ENCODE measurements around the gene FXYD3.
"Not testable (repeated sequence)": the region's sequence is repeated elsewhere in the genome, so short reads cannot be mapped to it uniquely, and the experiment has no call there.

FXYD3 gene

DNA sequence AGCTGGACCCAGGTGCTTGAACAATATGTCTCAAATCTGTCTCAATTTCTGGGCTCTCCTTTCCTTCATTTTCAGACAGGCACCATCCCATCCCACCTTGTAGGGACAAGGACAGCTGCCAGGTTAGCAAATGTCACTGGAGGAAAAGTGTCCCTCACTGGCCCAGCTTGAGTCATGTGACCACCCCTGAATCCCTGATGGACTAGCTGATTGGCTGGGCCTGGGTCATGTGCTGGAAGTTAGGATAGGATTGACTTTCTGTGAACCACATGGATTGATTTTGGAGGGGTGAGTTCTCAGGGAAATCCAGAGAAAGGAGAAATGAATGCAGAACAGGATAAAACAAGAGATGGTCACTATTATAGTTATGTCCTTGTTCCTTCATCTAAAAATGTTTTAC lies 28.2 kb upstream of the FXYD3 start:
- no peak for DNase-seq

DNA sequence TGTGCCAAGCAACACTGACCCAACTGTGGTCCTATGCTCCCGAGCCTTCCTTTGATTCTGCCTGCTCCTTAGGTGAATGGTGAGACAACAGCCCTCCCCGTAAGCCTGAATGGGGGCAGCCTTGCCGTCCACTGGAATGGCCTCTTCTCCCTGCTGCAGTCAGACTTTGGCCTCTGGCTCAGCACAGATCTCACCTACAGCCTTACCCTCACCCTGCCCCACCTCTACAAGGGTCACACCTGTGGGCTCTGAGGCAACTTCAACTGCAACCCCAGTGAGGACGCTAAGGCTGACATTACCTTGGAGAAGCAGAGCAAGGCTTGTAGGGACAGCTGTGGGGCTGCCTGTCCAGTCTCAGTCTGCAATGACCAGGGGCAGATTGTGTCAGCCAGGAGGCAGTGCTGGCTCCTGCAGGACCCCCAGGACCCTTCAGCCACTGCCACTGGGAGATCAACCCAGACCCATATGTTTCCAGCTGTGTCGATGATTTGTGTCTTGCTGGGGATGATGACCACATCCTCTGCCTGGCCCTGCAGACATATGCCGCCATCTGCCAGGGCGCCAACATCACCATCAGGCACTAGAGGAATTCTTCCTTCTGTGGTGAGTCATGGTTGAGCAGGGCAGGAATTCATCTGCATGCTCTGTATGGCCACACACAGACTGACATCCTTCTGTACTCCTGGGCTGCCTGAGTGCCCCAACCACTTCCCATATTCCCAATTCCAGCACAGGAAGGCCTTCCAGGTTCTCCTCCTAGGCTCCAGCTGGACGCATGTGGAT lies 27.3 kb upstream of the FXYD3 start:
- no peak for DNase-seq

DNA sequence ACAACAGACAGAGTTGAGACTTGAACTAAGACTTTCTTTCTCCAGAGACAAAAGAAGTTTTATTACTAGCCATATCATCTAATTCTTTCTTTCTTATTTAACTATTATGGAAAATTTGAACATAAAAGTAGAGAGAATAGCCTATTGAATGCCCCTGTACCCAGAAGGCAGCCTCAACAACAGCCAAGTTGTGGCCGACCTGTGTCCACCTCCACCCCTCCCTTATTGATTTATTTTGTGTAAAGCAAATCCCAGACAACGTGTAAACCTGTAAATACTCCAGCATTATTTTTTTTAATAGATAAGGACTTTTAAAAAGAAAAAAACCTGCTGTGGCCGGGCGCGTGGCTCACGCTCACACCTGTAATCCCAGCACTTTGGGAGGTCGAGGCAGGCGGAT lies 26.1 kb upstream of the FXYD3 start:
- DNase-seq: no peak

DNA sequence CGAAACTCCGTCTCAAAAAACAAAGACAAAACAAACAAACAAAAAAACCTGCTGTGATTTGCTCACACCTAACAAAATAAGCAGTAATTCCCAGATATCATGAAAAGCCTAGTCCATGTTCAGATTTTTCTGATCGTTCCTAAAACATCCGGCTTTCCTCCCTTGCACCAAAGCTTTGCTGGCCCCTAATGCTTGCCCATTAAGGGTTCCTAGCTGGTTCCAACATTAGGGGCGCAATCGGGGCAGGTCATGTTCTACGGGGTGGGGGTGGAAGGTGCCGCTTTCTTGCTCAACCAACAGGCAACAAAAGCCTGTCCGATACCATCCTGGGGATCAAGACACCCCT lies 25.5 kb upstream of the FXYD3 start:
- DNase-seq: no peak

DNA sequence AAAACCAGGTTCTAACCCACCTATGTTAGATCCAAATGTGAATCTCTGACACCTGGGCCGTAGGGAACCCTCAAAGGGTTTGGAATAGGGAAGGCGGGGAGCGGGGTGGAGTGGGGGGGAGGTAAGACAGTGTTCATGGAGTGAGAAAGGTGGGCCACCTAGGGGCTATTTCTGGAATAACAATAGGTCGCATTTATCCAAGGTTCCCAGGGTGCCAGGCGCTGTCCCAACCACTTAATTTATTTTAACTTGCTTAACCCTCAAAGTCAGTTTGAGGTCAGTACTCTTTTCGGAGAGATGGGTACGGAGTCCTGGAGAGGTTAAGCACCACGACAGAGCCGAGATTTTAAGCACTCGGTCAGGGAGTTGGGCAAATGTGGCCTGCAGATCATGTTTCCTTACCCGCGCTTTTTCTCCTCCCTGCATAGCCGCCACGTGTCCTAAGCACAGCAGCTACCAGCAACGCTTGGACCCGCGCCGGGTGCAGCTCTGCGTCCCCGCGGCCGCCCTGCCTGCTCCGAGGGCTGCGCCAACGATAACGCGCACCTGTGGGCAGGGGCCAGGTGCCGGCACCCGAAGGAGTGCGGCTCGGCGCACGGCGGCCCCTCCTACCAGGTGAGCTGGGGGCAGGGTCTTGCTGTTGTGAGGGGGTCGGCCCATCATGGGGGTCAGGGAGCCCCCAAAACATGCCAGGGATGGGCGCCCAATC lies 25.0 kb upstream of the FXYD3 start:
- peak; percentile 63 for DNase-seq

DNA sequence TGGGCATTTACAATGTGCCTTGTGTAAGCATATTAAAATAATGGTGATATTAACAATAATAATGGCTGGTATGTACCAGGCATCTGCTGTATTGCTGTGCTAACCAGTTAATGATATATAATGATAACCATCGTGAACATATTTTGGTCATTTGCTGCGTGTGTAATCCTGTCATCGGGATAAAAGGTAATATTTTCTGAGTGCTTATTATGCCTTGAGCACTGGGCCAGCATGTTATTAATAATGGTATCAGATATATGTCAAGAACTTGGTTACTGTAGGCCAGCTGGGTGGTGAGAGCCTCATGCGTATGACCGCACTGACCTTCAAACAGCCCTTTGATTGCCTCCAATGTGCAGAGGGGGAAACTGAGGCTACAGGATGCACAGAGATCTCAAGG lies 22.2 kb upstream of the FXYD3 start:
- no peak for DNase-seq

DNA sequence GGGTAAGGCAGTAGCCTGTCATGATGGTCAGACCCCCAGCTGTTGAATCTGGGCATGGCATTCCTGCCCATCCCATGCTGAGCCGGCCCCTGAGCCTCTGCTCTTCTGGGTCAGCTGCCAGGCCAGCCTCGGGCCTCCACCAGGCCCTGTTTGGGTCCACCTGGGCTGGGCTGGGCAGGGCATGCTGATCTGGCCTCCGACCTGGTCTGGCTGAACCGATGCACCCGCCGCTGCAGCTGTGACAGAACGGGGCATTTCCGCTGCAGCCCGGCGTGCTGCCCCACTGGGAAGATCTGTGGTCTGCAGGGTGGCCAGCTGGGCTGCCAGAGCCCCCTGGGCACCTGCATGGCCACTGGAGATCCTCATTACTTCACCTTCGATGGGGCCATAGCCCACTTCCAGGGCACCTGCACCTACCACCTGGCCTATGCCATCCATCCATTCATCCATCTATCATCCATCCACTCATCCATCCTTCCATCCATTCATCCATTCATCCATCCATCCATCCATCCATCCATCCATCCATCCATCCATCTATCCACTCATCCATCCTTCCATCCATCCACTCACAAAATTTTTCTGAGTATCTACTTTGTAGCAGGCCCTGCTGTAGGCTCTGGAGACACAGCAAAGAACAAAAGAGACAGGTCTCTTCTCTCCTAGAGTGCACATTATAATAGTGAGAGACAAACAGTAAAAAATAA lies 21.5 kb upstream of the FXYD3 start:
- DNase-seq: no peak

DNA sequence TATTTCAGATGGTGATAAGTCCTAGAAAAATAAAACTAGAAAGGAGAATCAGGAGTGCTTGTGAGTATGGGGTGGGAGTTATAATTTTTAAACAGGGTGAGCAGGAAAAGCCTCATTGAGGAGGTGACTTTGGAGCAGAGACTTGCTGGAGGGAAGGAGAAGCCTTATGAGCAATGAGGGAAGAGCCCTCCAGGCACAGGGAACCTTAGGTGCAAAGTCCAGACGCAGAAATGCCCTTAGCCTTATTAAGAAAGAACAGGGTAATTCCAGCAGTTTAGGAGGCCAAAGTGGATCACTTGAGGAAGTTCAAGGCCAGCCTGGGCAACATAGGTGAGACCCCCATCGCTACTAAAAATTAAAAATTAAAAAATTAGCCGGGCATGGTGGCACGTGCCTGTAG lies 21.0 kb upstream of the FXYD3 start:
- DNase-seq: no peak

DNA sequence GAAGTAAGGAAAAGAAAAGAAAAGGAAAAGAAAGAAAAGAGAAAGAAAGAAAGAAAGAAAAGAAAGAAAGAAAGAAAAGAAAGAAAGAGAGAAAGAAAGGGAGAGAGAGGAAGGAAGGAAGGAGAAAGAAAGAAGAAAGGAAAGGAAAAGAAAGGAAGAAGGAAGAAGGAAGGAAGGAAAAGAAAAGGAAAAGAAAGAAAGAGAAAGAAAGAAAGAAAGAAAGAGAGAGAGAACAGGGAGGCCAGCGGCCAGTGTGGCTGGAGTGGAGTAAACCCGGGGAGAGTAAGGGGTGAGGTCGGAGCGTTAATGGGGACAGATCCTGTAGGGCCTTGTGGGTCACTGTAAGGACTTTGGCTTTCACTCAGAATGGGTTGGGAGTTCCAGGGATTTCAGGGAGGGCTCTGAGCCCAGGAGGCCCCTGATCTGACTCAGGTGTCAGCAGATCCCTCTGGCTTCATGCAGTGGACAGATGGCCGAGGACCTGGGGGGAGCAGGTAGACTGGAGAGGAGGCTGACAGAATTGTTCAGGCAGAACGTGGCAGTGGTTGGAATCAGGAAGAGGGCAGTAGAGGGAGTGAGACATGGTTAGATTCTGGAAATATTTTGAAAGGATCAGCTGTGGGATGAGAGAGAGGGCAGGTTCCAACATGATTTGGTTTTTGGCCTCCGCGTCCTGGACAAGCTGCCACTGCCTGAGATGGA lies 19.8 kb upstream of the FXYD3 start:
- DNase-seq: no peak

DNA sequence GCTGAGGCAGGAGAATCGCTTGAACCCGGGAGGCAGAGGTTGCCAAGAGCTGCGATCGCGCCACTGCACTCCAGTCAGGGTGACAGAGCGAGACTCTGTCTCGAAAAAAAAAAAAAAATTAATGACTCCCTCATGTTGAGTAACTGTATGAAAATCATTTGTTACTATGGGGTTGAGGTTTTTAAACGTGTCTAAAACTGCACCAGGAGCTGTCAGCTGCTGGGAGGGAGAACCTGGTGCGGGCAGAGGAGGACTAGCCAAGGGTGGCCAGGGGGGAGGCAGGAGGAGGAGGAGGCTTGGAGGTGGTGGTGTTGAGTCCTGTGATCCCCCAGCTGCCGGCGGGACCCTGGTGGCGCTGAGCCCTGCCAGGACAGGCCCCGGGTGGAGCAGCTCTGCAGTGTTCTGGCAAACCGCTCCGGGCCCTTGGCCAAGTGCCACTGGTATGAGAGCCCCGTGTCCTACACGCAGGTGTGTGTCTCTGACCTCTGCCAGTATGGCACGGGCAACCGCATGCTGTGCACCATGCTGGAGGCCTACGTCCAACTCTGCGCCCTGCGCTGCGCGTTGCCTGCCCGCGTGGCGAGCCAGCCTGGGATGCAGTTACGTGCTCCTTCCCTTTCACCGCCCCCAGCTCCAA lies 17.1 kb upstream of the FXYD3 start:
- DNase-seq: no peak

DNA sequence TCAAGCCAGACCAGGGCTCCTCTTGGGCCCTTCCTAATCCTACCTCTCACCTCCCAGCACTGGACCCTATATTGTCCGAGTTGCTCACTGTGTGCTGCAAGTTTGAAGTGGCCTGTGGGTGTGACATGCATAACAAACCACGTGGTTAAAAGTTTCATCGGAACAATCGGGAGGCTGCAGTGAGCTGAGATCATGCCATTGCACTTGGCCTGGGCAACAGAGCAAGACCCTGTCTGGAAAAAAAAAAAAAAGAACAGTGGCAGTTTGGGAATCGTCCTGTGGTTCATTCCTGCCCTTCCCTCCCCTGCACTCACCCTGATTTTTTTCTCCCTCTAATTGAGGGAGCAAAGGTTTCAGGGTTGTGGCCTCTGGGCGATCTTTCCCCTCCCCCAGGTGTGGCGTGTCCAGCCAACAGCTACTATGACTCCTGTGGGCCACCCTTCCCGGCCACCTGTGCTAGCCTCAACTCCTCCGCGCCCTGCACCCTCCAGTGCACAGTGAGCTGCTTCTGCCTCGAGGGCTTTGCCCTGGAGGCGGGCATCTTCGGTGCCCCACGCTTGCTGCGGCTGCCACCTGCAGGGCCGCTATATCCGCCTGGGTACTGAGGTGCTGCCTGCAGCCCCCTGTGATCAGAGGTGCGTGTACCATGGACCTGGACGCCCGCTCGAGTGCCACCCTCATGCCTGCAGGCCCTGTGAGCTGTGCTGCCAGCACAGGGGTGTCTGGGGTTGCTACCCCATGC lies 16.3 kb upstream of the FXYD3 start:
- DNase-seq: no peak

DNA sequence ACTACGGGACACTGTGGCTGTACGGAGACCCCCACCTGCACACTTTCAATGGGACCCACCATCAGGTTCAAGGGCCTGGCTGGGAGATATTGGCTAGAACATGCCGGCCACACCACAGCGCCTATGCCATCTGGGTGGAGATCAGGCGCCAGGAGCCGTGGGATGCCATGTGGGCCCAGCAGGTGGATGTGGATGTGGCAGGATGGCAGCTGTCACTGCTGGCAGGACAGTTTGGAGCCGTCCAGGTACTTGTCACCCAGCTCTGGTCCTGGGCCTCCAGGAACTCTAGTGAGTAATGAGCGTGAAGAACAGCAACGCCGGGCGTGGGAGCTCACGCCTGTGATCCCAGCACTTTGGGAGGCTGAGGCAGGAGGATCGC lies 15.7 kb upstream of the FXYD3 start:
- DNase-seq: no peak

DNA sequence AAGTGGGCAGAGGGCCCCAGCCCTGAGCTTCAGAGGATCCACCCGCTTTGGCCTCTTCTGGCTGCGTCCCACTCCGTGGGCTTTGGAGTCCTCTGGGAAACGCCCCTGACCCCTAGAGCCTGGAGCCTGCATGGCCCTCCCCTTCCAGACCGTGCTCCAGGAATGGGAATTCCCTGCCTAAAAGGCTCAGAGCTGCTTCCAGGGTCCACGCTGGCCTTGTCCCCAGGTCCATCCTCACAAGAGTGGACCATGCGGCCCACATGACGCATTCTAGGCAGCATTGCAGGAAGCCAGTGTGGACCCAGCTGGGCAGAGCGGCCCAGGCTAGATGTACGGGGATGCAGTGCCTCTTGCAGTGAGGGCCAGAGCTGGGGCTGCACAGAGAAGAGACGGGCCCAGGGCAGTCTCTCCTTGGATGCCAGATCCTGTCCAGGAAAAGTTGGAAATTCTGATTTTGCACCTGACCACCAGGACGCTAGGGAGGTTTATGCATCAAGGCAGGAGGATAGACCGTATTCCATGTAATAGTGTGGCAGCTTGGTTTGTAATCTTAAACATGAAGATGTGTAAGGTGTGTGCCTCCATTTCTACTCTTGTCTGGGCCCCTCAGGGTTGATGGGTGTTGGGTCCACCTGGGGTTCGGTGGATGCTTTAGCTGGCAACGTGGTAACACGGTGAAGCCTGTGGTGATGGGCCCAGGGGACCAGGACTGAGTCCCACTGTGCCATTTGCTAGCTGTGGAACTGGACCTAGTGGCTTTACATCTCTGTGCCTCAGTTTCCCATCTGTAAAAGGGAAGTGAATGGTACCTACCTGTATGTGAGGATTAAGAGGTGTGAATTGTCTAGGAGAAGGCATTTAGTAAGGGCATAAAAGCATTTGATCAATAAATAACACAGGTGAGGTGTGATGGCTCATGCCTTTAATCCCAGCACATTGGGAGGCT lies 14.8 kb upstream of the FXYD3 start:
- no peak for DNase-seq

DNA sequence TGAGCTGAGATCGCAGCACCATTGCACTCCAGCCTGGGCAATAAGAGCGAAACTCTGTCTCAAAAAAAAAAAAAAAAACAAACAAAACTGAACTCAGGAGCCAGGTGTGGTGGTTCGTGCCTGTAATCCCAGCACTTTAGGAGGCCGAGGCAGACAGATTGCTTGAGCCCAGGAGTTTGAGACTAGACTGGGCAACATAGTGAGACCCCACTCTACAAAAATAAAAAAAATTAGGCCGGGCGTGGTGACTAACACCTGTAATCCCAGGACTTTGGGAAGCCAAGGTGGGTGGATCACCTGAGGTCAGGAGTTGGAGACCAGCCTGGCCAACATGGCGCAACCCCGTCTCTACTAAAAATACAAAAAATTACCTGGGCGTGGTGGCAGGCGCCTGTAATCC lies 13.7 kb upstream of the FXYD3 start:
- DNase-seq: not testable (repeated sequence)

DNA sequence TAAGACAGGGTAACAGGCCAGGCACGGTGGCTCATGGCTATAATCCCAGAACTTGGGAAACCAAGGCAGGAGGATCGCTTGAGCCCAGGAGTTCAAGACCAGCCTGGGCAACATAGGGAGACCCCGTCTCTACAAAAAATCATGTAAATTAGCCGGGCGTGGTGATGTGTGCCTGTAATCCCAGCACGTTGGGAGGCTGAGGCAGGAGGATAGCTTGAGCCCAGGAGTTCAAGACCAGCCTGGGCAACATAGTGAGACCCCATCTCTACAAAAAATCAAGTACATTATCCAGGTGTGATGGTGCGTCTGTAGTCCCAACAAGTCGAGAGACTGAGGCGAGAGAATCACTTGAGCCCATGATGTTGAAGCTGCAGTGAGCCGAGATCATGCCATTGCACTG lies 12.0 kb upstream of the FXYD3 start:
- DNase-seq: not testable (repeated sequence)

DNA sequence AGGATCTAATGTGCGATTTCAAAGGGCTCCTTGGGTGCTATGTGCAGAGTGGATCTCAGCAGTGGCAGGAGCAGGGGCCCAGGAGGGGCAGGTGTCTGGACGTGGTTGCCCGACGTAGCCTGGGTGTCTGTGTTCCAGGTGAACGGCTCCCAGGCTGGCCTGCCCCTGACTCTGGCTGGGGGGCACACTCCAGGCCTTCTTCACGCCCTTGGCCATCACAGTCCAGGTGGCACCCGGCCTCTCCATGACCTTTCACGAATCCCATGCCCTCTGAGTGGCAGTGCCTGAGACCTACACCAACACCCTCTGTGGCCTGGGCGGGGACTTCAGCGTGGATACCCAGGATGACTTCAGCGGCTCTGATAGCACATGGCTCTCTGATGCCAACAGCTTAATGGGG lies 11.3 kb upstream of the FXYD3 start:
- no peak for DNase-seq

DNA sequence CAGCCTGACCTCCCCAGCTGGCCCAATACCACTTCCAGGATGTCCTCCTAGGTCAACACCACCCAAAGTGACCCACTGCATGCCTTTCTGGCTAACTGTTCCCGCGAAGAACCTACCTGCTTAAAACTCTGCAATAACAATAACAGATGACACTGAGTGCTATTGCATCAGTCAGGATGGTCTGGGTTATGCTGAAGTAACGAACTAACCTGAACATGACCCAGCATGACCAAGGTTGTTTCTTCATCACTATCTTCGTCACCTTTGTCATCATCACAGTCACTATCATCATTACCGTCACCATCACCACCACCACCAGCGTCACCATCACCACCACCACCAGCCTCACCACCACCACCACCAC lies 10.6 kb upstream of the FXYD3 start:
- DNase-seq: no peak

DNA sequence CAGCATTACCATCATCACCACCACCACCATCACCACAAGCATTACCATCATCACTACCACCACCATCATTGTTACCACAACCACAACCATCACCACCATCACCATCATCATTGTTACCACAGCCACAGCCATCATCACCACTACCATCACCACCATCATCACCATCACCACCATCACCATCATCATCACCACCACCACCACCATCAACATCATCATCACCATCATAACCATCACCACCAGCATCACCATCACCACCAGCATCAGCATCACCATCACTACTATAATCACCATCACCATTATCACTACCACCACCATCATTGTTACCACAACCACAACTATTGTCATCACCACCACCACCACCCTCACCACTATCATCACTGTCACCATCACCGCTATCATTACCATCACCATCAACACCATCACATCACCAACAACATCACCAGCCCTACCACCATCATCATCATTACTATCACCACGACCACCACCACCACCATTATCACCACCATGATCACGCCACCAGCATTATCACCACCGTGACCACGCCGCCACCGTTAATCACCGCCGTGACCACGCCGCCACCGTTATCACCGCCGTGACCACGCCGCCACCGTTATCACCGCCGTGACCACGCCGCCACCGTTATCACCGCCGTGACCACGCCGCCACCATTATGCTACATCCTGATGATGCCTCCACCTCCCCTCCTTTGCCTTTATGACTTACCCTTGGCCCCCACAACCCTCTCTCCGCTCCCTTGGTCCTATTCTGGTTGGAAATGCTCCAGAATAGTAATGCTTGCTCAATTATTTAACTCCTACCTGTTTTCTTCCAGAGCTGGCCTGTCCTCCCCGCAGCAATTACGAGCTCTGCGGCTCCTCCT lies 10.0 kb upstream of the FXYD3 start:
- DNase-seq: no peak

DNA sequence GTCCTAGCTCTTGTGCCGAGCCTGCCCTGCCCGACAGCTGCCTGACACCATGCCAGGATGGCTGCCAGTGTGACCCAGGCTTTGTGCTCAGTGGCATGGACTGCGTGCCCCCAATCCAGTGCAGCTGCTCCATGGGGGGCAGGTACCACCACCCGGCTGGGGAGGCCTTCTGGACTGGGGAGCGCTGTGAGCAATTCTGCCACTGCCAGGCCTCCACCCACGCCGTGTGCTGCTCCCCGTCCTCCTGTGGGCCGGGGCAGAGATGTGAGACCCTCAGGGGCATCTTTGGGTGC lies 9.4 kb upstream of the FXYD3 start:
- no peak for DNase-seq

DNA sequence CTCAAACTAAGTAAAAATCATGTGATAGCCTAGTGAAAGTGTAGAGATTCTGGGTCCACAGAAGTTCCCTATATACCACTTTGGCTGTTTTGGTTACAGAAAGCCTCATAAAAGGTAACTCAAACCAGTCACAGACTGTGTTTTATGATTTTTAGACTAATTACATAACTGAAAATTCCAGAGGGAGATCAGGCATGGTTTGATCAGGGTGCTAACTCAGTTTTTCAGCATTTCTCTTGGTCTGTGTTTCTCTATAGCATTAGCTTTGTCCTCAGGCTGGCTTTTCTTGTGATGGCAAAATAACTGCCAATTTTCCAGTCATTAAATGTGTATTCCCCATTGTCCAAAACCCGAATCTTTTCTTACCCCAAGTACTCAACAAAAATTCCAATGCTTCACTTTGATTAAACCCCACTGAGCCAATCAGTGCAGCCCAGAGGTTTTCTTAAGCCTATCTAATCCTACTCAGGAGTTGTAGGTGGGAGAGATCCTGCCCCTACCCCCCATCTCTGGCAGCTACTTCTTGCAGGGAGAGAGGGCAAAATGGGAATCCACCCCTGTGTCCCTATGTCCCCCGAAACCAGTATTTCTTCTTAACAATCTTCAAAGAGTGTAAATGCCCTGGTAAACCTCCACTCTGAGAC lies 8.6 kb upstream of the FXYD3 start:
- no peak for DNase-seq

Measured in stimulated activated CD4-positive, alpha-beta T cell treated with anti-CD3 and anti-CD28 coated beads, Interleukin-15, amount 100 ng/mL, for 24 hours (primary cell).